PC-9 (cell line): ENCODE measurements around the gene FIZ1. TPM values are rescaled to one million over a fixed set of nuclear protein-coding genes. Genes with fewer than 3 reads are reported as not detected.
A peak's percentile ranks its signal among the peaks of the same experiment; 100 is the strongest.

ENCODE experiments used
- BruUV-seq: library from RNA; stranded (reverse); fragments of 400-500 nt; replicated peaks from 2 replicates; lab custom pipeline; 2021; lab: Mats Ljungman, UMichigan
- CTCF ChIA-PET: fragments of 300-600 bp; sonication (Branson Sonifier 250); formaldehyde crosslinking; loops from one replicate; lab custom pipeline; 2022; ENCODE audit warnings: antibody characterized with exemption; lab: Charles Lee
- POLR2A ChIA-PET: fragments of 300-600 bp; sonication (Branson Sonifier 250); formaldehyde crosslinking; loops from one replicate; lab custom pipeline; 2022; ENCODE audit warnings: antibody characterized with exemption; ENCODE audit not compliant: unreplicated experiment; lab: Charles Lee
- DNase-seq, 2 experiments: peaks; one replicate each; pipeline versions ENCODE4 v3.0.0 to v3.0.0-alpha.2; 2015 to 2022; ENCODE audit warnings: mixed read lengths in 1 of 2
- H2AFZ ChIP-seq: fragments of 200-600 bp; sonication (generic); 2 replicates; pipeline ENCODE4 v1.8.1; 2017; ENCODE audit warnings: antibody characterized with exemption
- H3F3A ChIP-seq: fragments of 200-600 bp; sonication (generic); 2 replicates; pipeline ENCODE4 v1.8.1; 2017; ENCODE audit warnings: antibody characterized with exemption, mild to moderate bottlenecking, low read depth; ENCODE audit not compliant: insufficient read depth
- H3K27ac ChIP-seq: fragments of 200-600 bp; sonication (generic); 2 replicates; pipeline ENCODE4 v1.6.1; 2016; ENCODE audit warnings: mixed run types
- H3K27me3 ChIP-seq: fragments of 200-600 bp; sonication (generic); 2 replicates; pipeline ENCODE4 v1.6.1; 2016; ENCODE audit warnings: low read depth, mixed run types; ENCODE audit not compliant: insufficient read depth
- H3K36me3 ChIP-seq: fragments of 200-600 bp; sonication (generic); 2 replicates; pipeline ENCODE4 v1.6.1; 2016; ENCODE audit warnings: low read depth, mixed run types
- H3K4me1 ChIP-seq: fragments of 200-600 bp; sonication (generic); replicated peaks from 2 replicates; pipeline ENCODE4 v1.6.1; 2016; ENCODE audit warnings: mixed run types; ENCODE audit not compliant: insufficient read depth
- H3K4me2 ChIP-seq: fragments of 200-600 bp; sonication (generic); 2 replicates; pipeline ENCODE4 v1.6.1; 2017; ENCODE audit warnings: mixed run types
- H3K4me3 ChIP-seq: fragments of 200-600 bp; sonication (generic); 2 replicates; pipeline ENCODE4 v1.6.1; 2016; ENCODE audit warnings: mixed run types
- H3K79me2 ChIP-seq: fragments of 200-600 bp; sonication (generic); 2 replicates; pipeline ENCODE4 v1.6.1; 2017; ENCODE audit warnings: low read depth, mixed run types
- H3K9me2 ChIP-seq: fragments of 200-600 bp; sonication (generic); 2 replicates; pipeline ENCODE4 v1.8.1; 2017; ENCODE audit warnings: mild to moderate bottlenecking; ENCODE audit not compliant: insufficient read depth
- H3K9me3 ChIP-seq: fragments of 200-600 bp; sonication (generic); 2 replicates; pipeline ENCODE4 v1.8.1; 2016; ENCODE audit warnings: low read depth; ENCODE audit not compliant: insufficient read depth
- H4K20me1 ChIP-seq: fragments of 200-600 bp; sonication (generic); 2 replicates; pipeline ENCODE4 v1.8.1; 2017; ENCODE audit not compliant: insufficient read depth
- EZH2 ChIP-seq: fragments of 200-600 bp; sonication (generic); IDR thresholded peaks from 2 replicates; pipeline ENCODE4 v1.8.0; 2017; ENCODE audit warnings: antibody characterized with exemption, low read depth
- intact Hi-C: fragments of 100-400 bp; cut with micrococcal nuclease; formaldehyde crosslinking; loops from one replicate; pipeline ENCODE4 v1.10.0; 2022; ENCODE audit not compliant: unreplicated experiment
- total RNA-seq: library from RNA; stranded (reverse); gene quantifications from 2 replicates; pipeline ENCODE4 v1.2.3, GENCODE V29; 2021
- TF ChIP-seq, protein P1 (sequence below): fragments of 200-600 bp; sonication (generic); conservative IDR thresholded peaks from 2 replicates; pipeline ENCODE4 v1.6.1; 2017; ENCODE audit warnings: mixed run types, antibody characterized with exemption, mild to moderate bottlenecking, moderate library complexity

FIZ1 gene
- total RNA-seq, 1 experiment from 2014 or later: 25.4 TPM

DNA sequence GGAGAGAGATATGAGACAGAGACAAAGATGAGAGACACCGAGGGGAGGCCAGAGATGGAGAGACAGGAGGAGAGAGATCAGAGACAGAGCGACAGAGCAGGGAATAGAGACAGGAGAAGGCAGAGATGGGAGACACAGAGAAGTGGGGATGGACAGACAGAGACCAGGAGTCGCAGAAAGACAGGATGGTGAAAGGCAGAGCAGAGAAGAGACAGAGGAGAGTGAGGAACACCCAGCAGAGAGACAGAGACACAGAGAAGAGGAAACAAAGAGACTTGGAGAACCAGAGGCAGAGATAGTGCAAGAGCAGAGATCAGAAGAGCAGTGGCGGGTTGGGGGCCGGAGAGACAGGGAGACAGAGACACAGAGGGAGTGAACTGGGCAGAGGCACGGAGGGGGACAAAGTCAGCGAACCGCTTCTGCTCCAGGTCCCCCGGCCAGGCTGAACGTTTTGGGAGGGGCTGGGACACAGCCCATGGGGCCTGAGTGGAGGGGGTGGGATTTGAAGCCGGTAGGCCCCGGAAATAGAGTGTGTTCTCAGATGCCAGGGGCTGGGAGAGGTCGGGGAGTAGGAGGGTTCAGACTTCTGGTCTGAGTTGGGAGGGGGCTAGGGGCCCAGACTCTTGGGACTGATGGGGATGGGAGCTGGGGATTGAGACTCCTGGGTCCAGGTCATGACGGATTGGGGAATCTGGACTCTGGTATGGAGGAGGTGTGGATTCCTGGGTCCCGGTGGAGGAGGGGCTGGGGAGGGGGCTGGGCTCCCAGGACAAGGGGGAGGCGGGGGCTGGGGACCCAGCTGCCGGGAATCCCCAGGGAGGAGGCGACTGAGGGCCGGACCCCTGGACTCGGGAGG is 19.3 kb downstream of the FIZ1 start:
- H3K9me3 ChIP-seq: no peaks in the 10 kb centered on the region
- no peak for TF ChIP-seq EZH2
- TF ChIP-seq, protein P1, sequence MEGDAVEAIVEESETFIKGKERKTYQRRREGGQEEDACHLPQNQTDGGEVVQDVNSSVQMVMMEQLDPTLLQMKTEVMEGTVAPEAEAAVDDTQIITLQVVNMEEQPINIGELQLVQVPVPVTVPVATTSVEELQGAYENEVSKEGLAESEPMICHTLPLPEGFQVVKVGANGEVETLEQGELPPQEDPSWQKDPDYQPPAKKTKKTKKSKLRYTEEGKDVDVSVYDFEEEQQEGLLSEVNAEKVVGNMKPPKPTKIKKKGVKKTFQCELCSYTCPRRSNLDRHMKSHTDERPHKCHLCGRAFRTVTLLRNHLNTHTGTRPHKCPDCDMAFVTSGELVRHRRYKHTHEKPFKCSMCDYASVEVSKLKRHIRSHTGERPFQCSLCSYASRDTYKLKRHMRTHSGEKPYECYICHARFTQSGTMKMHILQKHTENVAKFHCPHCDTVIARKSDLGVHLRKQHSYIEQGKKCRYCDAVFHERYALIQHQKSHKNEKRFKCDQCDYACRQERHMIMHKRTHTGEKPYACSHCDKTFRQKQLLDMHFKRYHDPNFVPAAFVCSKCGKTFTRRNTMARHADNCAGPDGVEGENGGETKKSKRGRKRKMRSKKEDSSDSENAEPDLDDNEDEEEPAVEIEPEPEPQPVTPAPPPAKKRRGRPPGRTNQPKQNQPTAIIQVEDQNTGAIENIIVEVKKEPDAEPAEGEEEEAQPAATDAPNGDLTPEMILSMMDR: no peak
- CTCF ChIA-PET: no interaction called here
- peak overlapping the region; percentile 87 for H2AFZ ChIP-seq
- peak overlapping the region; percentile 62 for H3K27ac ChIP-seq
- POLR2A ChIA-PET: interaction anchor here (0.6 to 1.6 kb wide), 4 partner anchors 19 to 50 kb away, joined by 5 to 6 read pairs (median 6); partner anchors contain the start of gene FIZ1
- peaks cover 9% of the 10 kb centered on the region; the same call in 1 of the 2 replicates for H3K36me3 ChIP-seq
- 0 out of 2 replicates have a peak, but pooled peaks cover 2% of the 10 kb centered on the region for H3K27me3 ChIP-seq
- peaks cover 18% of the 10 kb centered on the region for H3K79me2 ChIP-seq
- H3K4me3 ChIP-seq: peak overlapping the region; percentile 98
- peaks cover 7% of the 10 kb centered on the region; the same call in 1 of the 2 replicates for H4K20me1 ChIP-seq
- H3K4me2 ChIP-seq: peak overlapping the region; percentile 91
- no TSS peak for BruUV-seq
- peak in 1 of 2 experiments; percentile 46 for DNase-seq
- H3K4me1 ChIP-seq: 0 out of 2 replicates have a peak, but pooled peaks cover 3% of the 10 kb centered on the region
- intact Hi-C loops: loop anchor here (1.0 kb wide), 1 partner anchor 34 kb away; no protein-coding TSS in a partner anchor
- no peaks in the 10 kb centered on the region for H3K9me2 ChIP-seq
- H3F3A ChIP-seq: peaks cover 41% of the 10 kb centered on the region; the same call in 1 of the 2 replicates

DNA sequence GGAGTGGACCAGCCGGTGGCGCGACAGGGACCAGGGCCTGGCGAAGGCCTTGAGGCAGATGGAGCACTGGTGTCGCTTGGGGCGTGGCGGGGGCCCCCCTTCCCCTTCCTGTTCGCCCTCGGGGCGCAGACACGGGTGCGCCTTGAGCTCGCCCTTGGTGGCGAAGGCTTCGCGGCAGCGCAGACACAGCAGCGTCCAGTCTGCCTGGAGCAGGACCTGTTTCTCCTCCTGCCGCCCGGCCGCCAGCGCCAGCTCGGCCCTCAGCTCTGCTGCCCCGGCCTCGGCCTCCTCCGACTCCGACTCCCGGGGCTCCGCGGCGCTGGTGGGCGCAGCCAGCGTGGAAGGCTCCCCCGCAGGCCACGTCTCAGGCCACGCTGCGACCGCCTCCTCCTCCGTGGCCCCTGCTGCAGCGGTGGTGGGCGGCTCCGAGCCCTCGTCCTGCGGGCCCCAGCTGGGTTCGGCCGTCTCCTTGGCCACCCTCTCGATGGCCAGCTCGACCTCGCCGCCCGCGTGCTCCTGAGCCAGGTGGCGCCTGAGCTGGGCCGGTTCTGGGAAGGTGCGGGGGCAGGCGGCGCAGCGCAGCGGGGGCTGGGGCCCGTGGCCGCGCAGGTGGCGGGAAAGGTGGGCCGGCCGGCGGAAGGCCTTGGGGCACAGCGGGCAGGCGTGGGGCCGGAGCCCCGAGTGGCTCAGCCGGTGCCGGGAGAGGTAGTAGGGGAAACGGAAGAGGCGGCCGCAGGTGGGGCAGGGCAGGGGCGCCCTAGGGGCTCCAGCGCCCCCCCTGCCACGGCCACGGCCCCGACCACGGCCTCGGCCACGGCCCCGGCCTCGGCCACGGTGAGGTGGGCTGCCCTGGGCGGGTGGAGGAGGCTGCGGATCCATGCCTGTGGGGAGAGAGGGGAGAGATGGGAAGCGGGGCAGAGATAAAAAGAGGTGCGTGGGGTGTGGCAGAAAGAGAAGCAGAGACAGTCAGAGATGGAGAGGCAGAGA is 20.3 kb downstream of the FIZ1 start:
- H3K79me2 ChIP-seq: peaks cover 18% of the 10 kb centered on the region
- H4K20me1 ChIP-seq: peaks cover 7% of the 10 kb centered on the region; the same call in 1 of the 2 replicates
- H2AFZ ChIP-seq: no peak overlapping the region
- no peak for DNase-seq
- POLR2A ChIA-PET: no interaction called here
- 0 out of 2 replicates have a peak, but pooled peaks cover 3% of the 10 kb centered on the region for H3K4me1 ChIP-seq
- H3K4me2 ChIP-seq: peak overlapping the region; percentile 91
- H3F3A ChIP-seq: peaks cover 42% of the 10 kb centered on the region; the same call in 1 of the 2 replicates
- intact Hi-C loops: no loop called here
- CTCF ChIA-PET: no interaction called here
- no peaks in the 10 kb centered on the region for H3K9me2 ChIP-seq
- H3K9me3 ChIP-seq: no peaks in the 10 kb centered on the region
- TF ChIP-seq, protein P1: no peak
- no peak for TF ChIP-seq EZH2
- peak overlapping the region; percentile 98 for H3K4me3 ChIP-seq
- H3K27ac ChIP-seq: no peak overlapping the region
- no peaks in the 10 kb centered on the region for H3K27me3 ChIP-seq
- BruUV-seq: TSS peak; percentile 27
- peaks cover 9% of the 10 kb centered on the region; the same call in 1 of the 2 replicates for H3K36me3 ChIP-seq
